Fibroblast of skin of scalp (primary cell): ENCODE data around the gene HPS3. TPM values are rescaled to one million over a fixed set of nuclear protein-coding genes. Genes with fewer than 3 reads are reported as not detected.
"Not testable (repeated sequence)": the region's sequence is repeated elsewhere in the genome, so short reads cannot be mapped to it uniquely, and the experiment has no call there.

Experiments used
- DNase-seq: peaks from one replicate; pipeline ENCODE4 v3.0.0-alpha.2; 2013
- polyA plus RNA-seq, 2 experiments: library from polyadenylated mRNA; unstranded; fragments of 120-200 nt; gene quantifications; one replicate each; pipeline ENCODE4 v1.2.1, GENCODE V29; 2013; ENCODE audit not compliant: insufficient read length in 2 of 2

HPS3 gene, protein sequence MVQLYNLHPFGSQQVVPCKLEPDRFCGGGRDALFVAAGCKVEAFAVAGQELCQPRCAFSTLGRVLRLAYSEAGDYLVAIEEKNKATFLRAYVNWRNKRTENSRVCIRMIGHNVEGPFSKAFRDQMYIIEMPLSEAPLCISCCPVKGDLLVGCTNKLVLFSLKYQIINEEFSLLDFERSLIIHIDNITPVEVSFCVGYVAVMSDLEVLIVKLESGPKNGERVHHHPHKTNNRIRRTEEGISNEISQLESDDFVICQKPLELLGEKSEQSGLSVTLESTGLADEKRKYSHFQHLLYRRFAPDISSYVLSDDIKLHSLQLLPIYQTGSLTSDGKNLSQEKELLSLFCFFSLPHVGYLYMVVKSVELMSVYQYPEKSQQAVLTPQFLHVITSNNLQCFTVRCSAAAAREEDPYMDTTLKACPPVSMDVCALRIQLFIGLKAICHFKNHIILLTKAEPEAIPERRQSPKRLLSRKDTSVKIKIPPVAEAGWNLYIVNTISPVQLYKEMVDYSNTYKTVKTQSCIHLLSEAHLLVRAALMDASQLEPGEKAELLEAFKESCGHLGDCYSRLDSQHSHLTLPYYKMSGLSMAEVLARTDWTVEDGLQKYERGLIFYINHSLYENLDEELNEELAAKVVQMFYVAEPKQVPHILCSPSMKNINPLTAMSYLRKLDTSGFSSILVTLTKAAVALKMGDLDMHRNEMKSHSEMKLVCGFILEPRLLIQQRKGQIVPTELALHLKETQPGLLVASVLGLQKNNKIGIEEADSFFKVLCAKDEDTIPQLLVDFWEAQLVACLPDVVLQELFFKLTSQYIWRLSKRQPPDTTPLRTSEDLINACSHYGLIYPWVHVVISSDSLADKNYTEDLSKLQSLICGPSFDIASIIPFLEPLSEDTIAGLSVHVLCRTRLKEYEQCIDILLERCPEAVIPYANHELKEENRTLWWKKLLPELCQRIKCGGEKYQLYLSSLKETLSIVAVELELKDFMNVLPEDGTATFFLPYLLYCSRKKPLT
- polyA plus RNA-seq (2013, experiment 1 of 2; ENCODE audit: insufficient read length) = 17.4 TPM
- polyA plus RNA-seq (2013, experiment 2 of 2; ENCODE audit: insufficient read length) = 19.7 TPM

GRCh38 chr3:149129326-149130205, at the start of gene HPS3:
TSS of gene HPS3 (plus strand) at chr3:149129638. CDS start at chr3:149129724, 86 bp downstream.
- peak; percentile 89 for DNase-seq

DNA sequence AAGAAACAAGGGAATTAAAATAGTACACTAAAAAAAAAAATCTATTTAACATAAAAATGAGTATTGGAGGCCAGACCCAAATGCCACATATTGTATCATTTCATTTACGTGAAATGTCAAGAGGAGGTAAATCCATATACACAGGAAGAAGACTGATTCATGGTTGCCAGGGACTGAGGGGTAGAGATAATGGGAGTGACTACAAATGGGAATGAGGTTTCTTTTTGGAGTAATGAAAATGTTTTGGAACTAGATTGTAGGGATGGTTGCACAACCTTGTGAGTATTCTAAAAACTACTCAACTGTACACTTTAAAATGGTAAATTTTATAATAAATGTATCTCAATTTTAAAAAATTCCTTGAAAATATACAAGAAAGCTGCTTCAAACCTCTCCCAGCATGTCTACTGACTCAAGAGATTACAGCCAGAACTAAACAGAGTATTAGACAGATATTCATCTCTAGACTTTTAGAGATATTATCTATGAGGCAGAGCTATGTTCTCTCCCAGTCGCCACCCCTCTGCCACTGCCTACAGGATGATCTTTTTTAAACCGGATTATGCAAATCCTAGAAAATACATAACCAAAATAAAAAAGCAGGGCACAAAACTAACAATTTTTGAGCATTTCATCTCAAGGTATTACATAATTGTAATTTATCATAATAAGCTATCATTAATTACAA, 49.3 kb upstream of the HPS3 start:
- no peak for DNase-seq

- peak; percentile 74 for DNase-seq
Measured at GRCh38 chr3:149080699-149081091, 48.7 kb upstream of the HPS3 start.

DNA sequence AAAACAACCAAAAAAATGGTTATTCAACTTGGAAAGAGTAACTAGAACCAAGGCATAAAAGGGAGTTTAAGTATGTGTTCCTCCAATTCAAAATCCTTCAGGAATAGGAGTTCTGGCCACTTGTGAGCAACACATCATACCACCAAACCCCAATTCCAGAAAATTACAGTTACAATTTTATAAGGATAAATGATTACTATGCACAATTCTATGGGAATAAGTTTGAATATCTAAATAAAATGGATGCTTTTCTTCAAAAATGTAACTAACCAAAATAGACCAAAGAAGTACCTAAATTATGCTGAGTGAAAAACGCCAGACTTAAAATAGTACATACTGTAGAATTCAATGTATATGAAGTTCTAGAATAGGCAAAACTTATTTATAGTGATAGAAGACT, 47.7 kb upstream of the HPS3 start:
- DNase-seq = no peak

DNA sequence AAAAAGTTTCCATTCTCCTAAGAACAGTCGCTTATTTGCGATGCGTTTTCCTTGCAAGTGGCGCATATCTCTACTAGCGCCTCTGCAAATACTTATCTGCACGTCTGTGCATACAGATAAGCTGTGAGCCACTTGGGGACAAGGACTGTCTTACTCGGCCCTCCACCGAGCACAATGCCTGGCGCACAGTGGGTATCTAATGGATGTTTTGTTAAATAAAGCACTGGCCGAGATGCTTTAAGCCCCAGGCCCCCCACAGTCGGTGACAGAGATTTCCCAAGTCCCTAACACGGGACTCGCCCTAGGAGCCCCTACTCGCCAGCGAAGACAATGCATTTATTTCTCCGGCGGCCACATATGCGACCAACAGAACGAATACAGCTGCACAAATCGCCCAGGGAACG, 43.6 kb upstream of the HPS3 start:
- peak; percentile 24 for DNase-seq

DNA sequence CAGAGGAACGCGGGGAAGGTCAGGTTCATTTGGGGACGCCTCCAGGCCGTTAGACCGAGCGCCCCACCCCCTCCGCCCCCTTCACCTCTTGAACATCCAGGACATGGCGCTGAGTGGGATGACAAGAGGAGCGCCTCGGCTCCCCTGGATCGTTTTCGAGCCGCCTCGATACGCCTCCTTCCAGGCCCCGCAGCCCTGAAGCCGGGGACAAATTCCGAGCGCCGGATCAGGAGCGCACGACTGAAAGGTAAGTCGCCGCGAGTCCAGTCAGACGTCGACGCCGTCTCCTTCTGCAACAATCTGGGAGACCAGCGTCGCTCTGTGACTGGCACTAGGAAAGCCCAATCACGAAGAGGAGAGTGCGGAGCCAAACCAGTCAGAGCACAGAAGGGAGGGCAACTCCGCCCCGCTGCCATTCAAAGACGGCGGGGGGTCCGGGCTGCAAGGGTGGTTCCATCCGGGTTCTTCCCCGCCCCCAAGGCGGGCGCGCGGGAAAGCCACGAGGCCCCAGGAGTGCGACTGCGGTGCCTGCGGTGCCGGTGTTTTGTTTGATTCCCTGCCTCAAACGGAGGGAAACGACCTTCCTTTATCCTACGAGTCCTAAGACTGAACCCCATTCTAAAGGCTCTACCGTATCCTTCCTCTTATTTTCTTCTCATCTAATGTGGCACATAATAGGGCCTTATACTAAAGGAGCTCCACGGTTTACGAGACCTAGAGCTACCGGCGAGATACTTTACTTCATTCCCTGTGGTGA, 43.0 kb upstream of the HPS3 start, which contains the start of gene HLTF:
TSS of gene HLTF (minus strand) at position 302 of the 757 bp plus-strand sequence. CDS start at position 105, 197 bp downstream.
- peak; percentile 99 for DNase-seq

DNA sequence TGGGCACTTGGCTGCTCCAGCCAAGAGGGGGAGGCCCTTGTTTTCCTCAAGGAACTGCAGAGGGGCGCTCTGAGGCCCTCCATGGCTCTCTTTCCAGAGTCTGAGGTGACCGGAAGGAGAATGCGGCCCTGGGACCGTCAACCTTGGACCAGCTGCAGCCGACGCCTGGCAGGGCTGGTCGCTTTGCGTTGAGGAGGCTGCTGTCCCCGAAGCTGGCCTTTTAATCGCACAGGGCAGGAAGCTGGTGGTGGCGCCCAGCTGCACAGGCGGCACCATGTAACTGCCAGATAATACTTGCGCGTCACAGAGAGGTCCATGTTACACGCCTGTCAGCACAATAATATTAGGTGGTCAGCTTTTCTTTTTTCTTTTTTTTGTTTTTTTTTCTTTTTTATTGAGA, 42.2 kb upstream of the HPS3 start:
- DNase-seq = no peak

GRCh38 chr3:149089395-149089794, 40.0 kb upstream of the HPS3 start:
- DNase-seq = no peak

DNA sequence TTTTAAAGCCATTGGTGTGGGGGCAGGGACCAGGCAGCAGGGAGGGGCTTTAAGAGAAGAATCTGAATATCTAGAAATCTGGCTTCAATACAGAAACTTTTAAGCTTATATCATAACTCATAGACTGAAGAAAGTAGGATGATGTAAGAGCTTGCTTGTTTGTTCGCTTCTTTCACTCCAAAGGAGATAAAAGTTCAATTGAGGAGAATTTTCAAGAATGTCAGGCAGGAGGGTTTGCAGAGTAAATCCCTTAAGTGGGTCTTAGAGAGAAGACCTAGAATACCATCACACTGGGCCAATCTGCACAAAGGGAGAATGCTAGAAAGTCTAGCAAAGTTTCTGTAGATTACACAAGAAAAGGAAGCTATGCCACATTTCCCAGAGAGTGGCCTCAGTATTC, 39.0 kb upstream of the HPS3 start:
- DNase-seq = no peak

- no peak for DNase-seq
Measured at GRCh38 chr3:149090907-149091306, 38.5 kb upstream of the HPS3 start.

DNA sequence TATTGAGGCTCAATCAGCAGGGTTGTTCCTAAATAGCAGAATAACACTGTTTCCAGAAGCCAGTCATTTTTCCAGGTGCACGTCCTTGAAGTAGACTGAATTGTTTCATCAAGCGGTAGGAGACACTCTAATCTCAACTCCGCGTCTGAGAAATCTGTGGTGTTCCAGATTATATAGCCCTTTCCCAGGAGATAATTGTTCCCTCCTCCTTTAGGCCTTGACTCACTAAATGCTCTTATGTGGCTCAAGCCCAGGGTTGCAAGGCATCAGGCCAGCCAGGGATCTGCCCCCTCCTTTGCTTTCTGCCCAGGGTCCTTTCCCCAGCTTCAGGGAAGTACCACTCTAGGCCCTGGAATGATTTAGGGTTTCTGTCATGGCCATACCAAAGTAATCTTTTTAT, 37.5 kb upstream of the HPS3 start:
- no peak for DNase-seq

GRCh38 chr3:149095487-149095886, 34.0 kb upstream of the HPS3 start:
- no peak for DNase-seq

GRCh38 chr3:149097987-149098386, 31.5 kb upstream of the HPS3 start:
- not testable (repeated sequence) for DNase-seq

DNA sequence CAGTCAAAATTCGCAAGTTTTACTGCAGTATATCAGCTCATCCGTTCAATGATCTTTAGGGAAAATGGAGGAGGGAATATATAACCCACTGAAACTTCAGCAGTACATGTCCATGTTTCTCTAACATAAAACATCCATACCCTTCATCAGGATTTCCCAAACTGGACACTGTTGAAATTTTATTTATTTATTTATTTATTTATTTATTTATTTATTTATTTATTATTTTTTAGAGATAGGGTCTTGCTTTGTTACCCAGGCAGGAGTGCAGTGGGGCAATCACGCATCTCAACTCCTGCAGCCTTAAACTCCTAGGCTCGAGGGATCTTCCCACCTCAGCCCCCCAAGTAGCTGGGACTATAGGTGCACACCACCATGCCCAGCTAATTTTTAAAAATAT, 28.3 kb upstream of the HPS3 start:
- DNase-seq = no peak

DNA sequence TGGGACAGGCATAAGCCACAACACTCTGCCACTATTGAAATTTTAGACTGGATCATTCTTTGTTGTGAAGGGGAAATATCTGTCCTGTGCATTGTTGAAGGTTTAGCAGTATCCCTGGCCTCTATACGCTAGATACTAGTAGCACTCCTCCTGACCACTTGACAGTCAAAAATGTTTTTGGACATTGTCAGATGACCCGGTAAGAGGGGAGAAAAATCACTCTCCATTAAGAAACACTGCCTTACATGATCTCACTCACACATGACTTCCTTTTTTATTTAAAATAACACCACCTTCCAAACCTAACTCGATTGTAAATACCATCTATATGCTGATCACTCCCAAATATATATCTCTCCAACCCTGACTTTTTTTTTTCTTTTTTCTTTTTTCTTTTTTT, 27.8 kb upstream of the HPS3 start:
- DNase-seq = no peak

- no peak for DNase-seq
Measured at GRCh38 chr3:149104484-149104883, 25.0 kb upstream of the HPS3 start.

DNA sequence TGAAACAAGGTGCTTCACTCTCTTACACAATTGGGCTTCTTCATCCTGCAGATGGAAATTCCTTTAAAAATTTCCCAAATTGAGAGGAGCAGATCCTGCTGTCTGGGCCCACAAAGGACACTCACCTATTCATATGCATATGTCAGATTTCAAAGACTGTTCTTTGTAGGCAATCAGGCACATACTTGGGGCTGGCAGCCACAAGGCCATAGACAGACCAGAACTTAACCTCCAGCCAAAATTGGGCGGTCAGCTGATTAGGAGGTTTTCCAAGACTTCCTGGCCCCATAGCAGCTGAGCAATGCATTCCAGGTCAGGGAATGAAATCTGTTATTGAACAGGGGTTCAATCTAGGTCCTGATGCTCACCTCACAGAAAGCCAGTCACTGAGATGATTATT, 15.0 kb upstream of the HPS3 start:
- no peak for DNase-seq

DNA sequence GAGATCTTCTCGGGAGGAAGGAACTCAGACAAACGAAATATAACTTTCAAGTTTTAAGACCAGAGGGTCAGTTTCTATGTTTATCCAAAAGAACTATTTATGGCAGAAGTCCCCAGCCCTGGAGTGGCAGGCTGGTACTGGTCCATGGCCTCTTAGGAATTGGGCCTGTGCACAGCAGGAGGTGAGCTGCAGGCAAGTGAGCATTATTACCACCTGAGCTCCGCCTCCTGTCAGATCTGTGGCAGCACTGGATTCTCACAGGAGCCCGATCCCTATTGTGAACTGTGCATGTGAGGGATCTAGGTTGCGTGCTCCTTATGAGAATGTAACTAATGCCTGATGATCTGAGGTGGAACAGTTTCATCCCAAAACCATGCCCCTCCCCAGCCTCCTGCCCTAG, 14.3 kb upstream of the HPS3 start:
- DNase-seq = no peak

DNA sequence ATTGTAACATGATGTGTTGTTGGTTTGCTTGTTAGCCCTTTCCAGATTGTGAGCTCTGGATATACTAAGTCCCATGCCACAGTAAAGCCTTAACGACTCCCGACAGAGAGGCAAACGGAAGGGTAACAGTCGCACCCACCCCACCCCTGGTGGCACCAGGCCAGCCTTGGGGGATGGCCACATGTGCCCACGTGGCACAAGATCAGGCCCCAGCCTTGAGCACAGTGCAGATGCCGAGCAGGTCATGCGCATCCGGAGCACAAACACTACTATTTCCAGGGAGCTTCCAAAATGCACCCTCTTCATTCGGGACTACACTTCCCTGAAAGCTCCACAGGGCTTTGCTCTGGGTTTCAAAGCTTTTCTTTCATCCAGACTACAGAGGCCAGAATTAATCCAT, 10.7 kb upstream of the HPS3 start:
- no peak for DNase-seq

- DNase-seq = no peak
Measured at GRCh38 chr3:149119466-149119865, 10.0 kb upstream of the HPS3 start.
